NT2/D1 (cell line): Measurements from ENCODE around the gene KCNK7.

Source experiments
- DNase-seq: peaks from one replicate; pipeline ENCODE4 v3.0.0-alpha.2; 2011; ENCODE audit warnings: low read depth, low spot score
- H3K27me3 ChIP-seq: 2 replicates; pipeline ENCODE4 v1.6.0; 2011; ENCODE audit warnings: mild to moderate bottlenecking; ENCODE audit not compliant: insufficient read length, insufficient read depth
- H3K36me3 ChIP-seq: 2 replicates; pipeline ENCODE4 v1.6.1; 2011; ENCODE audit warnings: mild to moderate bottlenecking, low read length, mixed read lengths; ENCODE audit not compliant: insufficient read depth, insufficient read length
- H3K4me1 ChIP-seq: 2 replicates; pipeline ENCODE4 v1.5.1; 2011; ENCODE audit not compliant: insufficient read depth, insufficient read length
- H3K4me3 ChIP-seq: 2 replicates; pipeline ENCODE4 v1.5.1; 2011; ENCODE audit warnings: low read depth; ENCODE audit not compliant: insufficient read length
- H3K9ac ChIP-seq: 2 replicates; pipeline ENCODE4 v1.6.0; 2011; ENCODE audit warnings: low read depth; ENCODE audit not compliant: insufficient read length
- H3K9me3 ChIP-seq: 2 replicates; pipeline ENCODE4 v1.5.1; 2011; ENCODE audit warnings: mild to moderate bottlenecking, low read length; ENCODE audit not compliant: insufficient read depth
- SUZ12 ChIP-seq: IDR thresholded peaks from 2 replicates; pipeline ENCODE4 v1.6.1; 2011; ENCODE audit not compliant: insufficient read length, insufficient read depth; ENCODE audit errors: extremely low read depth
- YY1 ChIP-seq: IDR thresholded peaks from 2 replicates; pipeline ENCODE4 v1.6.1; 2011; ENCODE audit not compliant: insufficient read length, insufficient read depth
- ZNF274 ChIP-seq: IDR thresholded peaks from 2 replicates; pipeline ENCODE4 v1.6.1; 2011; ENCODE audit warnings: mild to moderate bottlenecking, low read depth, low read length

Gene KCNK7

DNA sequence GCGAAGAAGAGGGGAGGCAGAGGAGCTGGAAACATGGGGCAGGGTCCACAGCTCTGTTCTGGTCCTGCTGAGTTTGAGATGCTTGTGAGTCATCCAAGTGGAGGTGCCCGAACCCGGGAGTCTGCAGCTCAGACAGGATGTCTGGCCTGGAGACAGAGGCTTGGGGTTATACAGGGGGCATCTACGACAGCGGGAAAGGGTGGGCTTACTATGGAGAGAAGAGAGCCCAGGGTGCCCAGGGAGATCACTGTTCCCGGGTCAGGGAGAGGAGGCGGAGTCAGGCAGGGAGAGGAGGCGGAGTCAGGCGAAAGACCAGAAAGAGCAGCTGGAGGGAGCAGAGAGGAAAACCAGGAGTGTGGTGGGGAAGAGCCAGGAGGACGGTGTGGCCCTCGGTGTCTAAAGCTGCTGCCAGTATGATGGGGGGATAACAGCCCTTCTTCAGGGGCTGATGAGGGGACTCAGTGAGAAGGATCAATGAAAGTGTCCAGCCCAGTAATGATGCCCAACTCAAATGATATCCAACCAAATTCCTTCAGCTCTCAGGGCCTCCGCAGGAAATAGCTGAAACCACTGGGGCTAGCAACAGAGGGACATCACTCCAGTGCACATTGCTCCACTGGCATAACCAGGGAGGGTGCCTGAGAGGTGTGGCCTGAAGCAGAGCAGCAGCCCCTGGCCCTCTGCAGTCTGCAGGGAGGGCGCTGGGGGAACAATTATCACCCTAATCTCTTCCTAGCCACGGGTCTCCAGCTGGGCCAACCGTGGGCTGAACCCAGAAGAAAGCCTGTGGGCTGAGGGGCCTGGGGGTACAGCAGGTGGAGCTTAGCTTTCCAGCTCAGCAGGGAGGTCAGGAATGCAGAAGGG lies 34.8 kb downstream of the KCNK7 start:
- no peak for DNase-seq
- H3K4me1 ChIP-seq = peaks cover 31% of the 10 kb centered on the region
- TF ChIP-seq ZNF274 = no peak
- TF ChIP-seq SUZ12 = no peak
- no peak for TF ChIP-seq YY1
- H3K27me3 ChIP-seq = no peaks in the 10 kb centered on the region
- peak overlapping the region; percentile 68 for H3K9ac ChIP-seq
- H3K4me3 ChIP-seq = peak overlapping the region; percentile 10
- no peaks in the 10 kb centered on the region for H3K9me3 ChIP-seq
- no peaks in the 10 kb centered on the region for H3K36me3 ChIP-seq

DNA sequence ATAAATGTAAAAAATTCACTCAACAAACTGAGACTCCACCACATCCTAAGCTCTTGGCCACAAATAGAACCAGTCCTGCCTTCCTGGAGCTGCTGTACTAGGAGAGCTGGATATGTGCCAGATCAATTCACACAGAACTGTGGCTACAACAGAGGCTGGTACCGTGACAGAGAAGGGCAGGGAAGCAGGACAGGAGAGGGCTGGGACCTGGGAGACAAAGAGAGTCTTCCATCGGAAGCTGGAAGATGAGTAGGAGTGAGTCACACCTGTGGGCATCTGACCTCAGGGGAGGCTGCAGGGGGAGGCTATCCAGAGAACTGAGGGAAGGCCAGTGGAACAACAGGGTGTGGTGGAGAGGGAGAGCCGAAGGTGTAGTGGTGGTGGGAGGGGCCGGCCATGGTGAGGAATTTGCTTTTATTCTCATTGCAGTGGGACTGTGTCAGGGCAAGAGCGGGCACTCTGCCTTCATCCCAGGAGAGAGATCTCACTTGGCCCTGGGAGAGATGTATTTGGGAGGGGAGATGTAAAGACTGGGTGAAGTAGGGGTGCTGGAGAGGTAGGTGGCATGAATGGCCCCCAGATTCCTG lies 35.6 kb downstream of the KCNK7 start:
- H3K4me3 ChIP-seq = peak overlapping the region; percentile 10
- TF ChIP-seq ZNF274 (no peak), SUZ12 (no peak), YY1 (no peak)
- no peaks in the 10 kb centered on the region for H3K27me3 ChIP-seq
- peaks cover 36% of the 10 kb centered on the region for H3K4me1 ChIP-seq
- H3K9me3 ChIP-seq = no peaks in the 10 kb centered on the region
- H3K9ac ChIP-seq = peak overlapping the region; percentile 68
- H3K36me3 ChIP-seq = no peaks in the 10 kb centered on the region
- DNase-seq = no peak

DNA sequence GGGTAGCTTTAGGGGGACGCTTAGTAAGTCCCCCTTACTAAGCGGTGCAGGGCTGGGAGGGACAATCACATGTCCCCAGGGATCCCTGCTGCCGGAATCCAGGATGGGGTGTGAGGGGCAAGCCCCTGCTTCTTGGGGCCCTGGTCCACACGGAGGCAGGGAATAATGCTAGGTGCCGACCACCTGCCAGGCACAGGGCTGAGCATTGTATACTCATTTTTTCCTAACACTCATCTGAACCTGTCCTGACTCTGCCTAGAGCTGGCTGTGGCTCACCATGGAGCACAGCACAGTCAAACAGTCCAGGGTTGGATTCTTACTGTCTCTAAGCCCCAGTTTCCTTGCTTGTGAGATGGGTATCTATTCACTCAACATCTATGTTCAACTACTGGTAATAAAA lies 36.1 kb downstream of the KCNK7 start:
- Histone ChIP-seq H3K4me1 (peaks cover 41% of the 10 kb centered on the region), H3K9me3 (no peaks in the 10 kb centered on the region), H3K4me3 (no peak overlapping the region), H3K36me3 (no peaks in the 10 kb centered on the region), H3K27me3 (no peaks in the 10 kb centered on the region), H3K9ac (peak overlapping the region; percentile 5)
- TF ChIP-seq YY1 (no peak), SUZ12 (no peak), ZNF274 (no peak)
- no peak for DNase-seq

DNA sequence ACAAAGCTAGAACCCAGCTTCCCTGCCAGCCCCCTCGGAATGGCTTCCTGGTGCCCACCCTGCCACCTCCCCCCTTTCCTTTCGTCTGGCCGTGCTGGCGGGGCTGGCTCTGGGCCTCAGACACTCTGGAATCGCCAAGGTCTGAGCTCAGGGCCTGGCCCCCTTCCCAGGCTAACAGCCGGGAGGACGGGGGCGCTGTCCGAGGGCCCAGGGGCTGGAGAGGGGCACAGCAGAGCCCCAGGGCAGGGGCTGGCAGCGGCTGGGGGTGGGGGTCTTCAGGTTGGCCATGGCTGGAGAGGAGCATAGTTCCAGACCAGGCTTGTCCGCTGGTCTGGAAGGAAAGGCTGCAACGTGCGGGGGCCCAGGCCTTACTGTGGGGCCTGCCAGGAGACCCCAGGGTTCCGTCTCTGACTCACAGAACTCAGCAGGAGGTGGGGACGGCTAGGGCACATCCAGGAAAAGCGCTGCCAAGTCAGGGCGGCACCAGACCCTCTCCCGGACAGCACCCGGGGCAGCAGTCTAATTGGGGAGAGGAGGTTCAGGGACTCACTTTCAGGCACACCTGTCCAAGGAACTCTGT lies 36.6 kb downstream of the KCNK7 start:
- Histone ChIP-seq H3K27me3 (no peaks in the 10 kb centered on the region), H3K9me3 (no peaks in the 10 kb centered on the region), H3K9ac (peak overlapping the region; percentile 85), H3K4me3 (peak overlapping the region; percentile 36), H3K36me3 (no peaks in the 10 kb centered on the region), H3K4me1 (peaks cover 46% of the 10 kb centered on the region)
- TF ChIP-seq YY1 = no peak
- no peak for TF ChIP-seq ZNF274
- no peak for TF ChIP-seq SUZ12
- DNase-seq = no peak

DNA sequence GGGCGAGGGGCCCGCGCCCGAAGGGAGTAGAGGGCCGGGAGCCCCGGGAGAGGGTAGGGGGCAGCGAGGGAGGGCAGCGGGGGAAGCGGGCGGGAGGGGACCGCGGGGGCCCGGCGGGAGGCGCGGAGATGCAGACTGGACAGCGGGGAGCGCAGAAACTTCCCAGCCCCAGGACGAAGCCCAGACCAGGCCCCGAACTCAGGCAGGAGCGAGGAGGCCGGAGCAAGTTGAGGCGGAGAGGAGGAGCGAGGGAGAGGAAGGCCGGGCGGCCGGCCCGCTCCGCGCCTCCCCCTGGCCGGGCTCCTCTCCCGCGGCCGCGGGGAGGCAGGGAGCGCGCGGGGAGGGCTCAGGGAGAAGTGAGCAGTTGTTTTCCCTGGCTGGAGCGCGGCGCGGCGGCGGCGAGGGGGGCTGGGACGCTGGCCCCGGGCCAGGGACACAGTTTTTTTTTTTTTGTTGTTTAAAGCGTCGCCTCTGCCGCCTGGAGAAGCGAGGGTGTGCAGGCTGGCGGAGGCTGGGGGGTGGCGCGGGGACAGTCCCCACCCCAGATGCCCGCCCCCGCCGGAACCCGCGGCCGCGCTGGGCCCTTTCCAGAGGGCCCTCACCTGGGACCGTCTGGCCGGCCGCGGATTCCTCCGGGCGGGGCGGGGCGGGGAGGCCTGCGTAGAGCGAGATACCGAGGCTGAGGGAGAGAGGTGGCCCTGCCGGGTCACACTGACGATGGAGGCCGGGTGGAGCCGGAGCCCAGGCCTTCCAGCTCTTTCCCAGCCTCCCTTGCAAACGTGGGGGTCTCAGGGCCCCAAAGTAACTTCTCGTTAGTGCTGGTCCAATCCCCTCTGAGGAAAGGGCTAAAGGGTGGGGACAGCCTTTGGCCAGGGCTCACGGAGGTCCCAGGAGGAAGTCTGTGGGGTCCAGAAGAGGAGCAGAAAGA lies 37.3 kb downstream of the KCNK7 start, which contains the start of gene LTBP3:
LTBP3 (minus strand) TSS at position 358 of the 928 bp plus-strand sequence. CDS start 400 bp downstream, outside the sequence.
- Histone ChIP-seq H3K4me1 (peaks cover 48% of the 10 kb centered on the region), H3K27me3 (no peaks in the 10 kb centered on the region), H3K9me3 (no peaks in the 10 kb centered on the region), H3K4me3 (peak within 1 kb of the TSS; percentile 47), H3K36me3 (no peaks in the 10 kb centered on the region), H3K9ac (peak within 1 kb of the TSS; percentile 85)
- no peak for TF ChIP-seq YY1
- TF ChIP-seq SUZ12 = no peak
- no peak for TF ChIP-seq ZNF274
- no peak for DNase-seq

DNA sequence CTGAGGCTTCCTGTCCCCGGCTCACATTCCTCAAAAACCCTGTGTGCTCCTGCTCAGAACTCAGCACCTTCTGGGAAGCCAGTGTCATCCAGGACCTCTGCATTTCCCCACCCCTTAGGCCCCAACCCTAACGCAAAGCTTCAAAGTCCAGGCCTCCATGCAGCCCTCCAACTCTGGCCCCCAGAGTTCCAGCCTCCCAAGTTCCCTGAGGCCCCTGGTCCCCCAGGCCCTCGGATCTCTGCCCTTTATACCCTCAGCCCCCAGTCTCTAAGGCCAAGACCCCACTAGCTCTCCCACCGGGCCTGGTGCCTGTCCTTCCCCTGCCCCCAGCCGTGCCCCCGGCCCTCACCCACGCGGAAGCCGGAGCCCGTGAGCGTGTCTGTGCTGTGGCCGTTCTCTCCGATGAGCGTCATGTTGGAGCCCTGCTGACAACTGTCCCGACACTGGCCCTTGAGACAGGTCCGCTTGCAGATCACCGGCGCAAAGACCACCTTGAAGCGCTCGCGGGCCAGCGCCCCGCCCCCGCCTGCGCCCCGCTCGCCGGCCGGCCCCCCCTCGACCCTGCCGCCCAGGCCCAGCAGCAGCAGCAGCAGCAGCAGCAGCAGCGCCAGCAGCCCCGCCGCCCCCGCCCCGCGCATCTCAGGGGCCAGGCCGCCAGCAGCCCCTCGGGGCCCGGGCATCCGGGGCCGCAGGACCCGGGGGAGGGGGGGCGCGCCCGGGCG lies 38.2 kb downstream of the KCNK7 start:
- Histone ChIP-seq H3K9me3 (no peaks in the 10 kb centered on the region), H3K36me3 (no peaks in the 10 kb centered on the region), H3K4me1 (peaks cover 54% of the 10 kb centered on the region), H3K4me3 (peak overlapping the region; percentile 19), H3K27me3 (no peaks in the 10 kb centered on the region), H3K9ac (peak overlapping the region; percentile 78)
- no peak for DNase-seq
- no peak for TF ChIP-seq SUZ12
- TF ChIP-seq YY1 = no peak
- TF ChIP-seq ZNF274 = no peak
